ENCODE data around the gene DTNBP1.

DNA sequence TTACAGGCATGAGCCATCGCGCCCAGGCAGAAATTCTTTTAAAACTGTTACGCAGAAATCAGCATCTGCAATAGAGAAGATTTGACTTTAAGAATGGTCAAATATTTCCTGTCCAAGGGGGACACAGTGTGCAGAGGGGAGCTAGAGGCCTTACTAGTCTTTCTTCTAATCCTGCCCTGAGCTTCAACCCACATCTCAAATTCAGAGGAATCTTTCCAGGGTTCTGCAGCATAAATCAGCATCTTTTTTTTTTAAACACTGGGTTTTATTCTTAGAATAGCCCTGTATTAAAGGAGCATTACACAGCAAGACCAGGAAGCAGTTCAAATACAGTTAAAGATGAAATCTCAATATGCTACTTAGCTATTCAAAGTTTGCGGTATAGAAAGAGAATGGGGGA, 81.1 kb downstream of the DTNBP1 start:
- no peak for TF ChIP-seq POLR2A (IDR thresholded peaks at IDR 0.05)
- no peak for TF ChIP-seq CTCF (IDR thresholded peaks at IDR 0.05)
- TF ChIP-seq POLR2AphosphoS5 (IDR thresholded peaks at IDR 0.05) = no peak

Data from prostate gland (tissue), 2 donors.